K562 (cell line): ENCODE measurements around the gene ARAP1. TPM values are rescaled to one million over a fixed set of nuclear protein-coding genes. Genes with fewer than 3 reads are reported as not detected.
A peak's percentile ranks its signal among the peaks of the same experiment; 100 is the strongest.

Experiments used
- BRD4 ChIP-seq: fragments of 200-600 bp; sonication (generic); IDR thresholded peaks from 2 replicates; pipeline ENCODE4 v1.6.1; 2017; ENCODE audit warnings: inconsistent platforms
- CBFA2T2 ChIP-seq: fragments of 450-650 bp; conservative IDR thresholded peaks from 2 replicates; pipeline ENCODE4 v1.6.1; 2017; ENCODE audit warnings: mild to moderate bottlenecking
- CEBPG ChIP-seq, 3 experiments: fragments of 200-800 bp in 1 of 3; sonication (Bioruptor generic) in 1 of 3; sonication (generic) in 1 of 3; formaldehyde crosslinking in 1 of 3; IDR thresholded peaks in 2 of 3; conservative IDR thresholded peaks in 1 of 3; 2 replicates each; pipeline versions ENCODE4 v1.6.1 to v1.8.0; 2016 to 2022; ENCODE audit warnings: missing compliant biosample characterization in 2 of 3, missing genetic modification characterization in 2 of 3, mild to moderate bottlenecking in 1 of 3, missing genetic modification reagents in 1 of 3
- CREB1 ChIP-seq, 2 experiments: sonication (generic) in 1 of 2; formaldehyde crosslinking in 1 of 2; IDR thresholded peaks; 2 replicates each; pipeline versions ENCODE4 v1.6.1 to v1.8.0; 2012 to 2022; ENCODE audit warnings: inconsistent platforms in 1 of 2, mild to moderate bottlenecking in 1 of 2, missing genetic modification reagents in 1 of 2, moderate library complexity in 1 of 2
- CREM ChIP-seq: IDR thresholded peaks from 2 replicates; pipeline ENCODE4 v1.6.1; 2014; ENCODE audit warnings: antibody characterized with exemption, low read depth
- HDAC1 ChIP-seq, 2 experiments: fragments of 450-650 bp; IDR thresholded peaks; 2 replicates each; pipeline ENCODE4 v1.6.1; 2016 to 2017; ENCODE audit warnings: inconsistent platforms in 1 of 2, mild to moderate bottlenecking in 1 of 2, moderate library complexity in 1 of 2
- JUN ChIP-seq, 2 experiments: sonication (generic) in 1 of 2; formaldehyde crosslinking in 1 of 2; IDR thresholded peaks; 2 replicates each; pipeline versions ENCODE4 v1.6.1 to v1.8.0; 2012 to 2022; ENCODE audit warnings: borderline replicate concordance in 2 of 2, mild to moderate bottlenecking in 2 of 2, improper control_type of control experiment in 1 of 2, low read depth in 1 of 2, low read length in 1 of 2, missing genetic modification reagents in 1 of 2
- MEIS2 ChIP-seq: fragments of 450-650 bp; IDR thresholded peaks from 2 replicates; pipeline ENCODE4 v1.6.1; 2014; ENCODE audit warnings: mild to moderate bottlenecking; ENCODE audit not compliant: partially characterized antibody
- NELFE ChIP-seq: IDR thresholded peaks from 2 replicates; pipeline ENCODE4 v1.6.1; 2011; ENCODE audit warnings: mild to moderate bottlenecking; ENCODE audit not compliant: insufficient read depth, insufficient read length
- NR3C1 ChIP-seq: sonication (generic); formaldehyde crosslinking; IDR thresholded peaks from 2 replicates; pipeline ENCODE4 v1.8.1; 2022; ENCODE audit warnings: missing genetic modification reagents
- NRF1 ChIP-seq, 2 experiments: fragments of 450-650 bp; IDR thresholded peaks in 1 of 2; conservative IDR thresholded peaks in 1 of 2; 2 replicates each; pipeline ENCODE4 v1.6.1; 2014; ENCODE audit warnings: mild to moderate bottlenecking in 2 of 2
- SMARCC2 ChIP-seq: fragments of 450-650 bp; IDR thresholded peaks from 2 replicates; pipeline ENCODE4 v1.6.1; 2017; ENCODE audit warnings: antibody characterized with exemption, moderate library complexity, mild to moderate bottlenecking, low read depth
- SREBF2 ChIP-seq: sonication (generic); formaldehyde crosslinking; IDR thresholded peaks from 2 replicates; pipeline ENCODE4 v1.4.0; 2020; ENCODE audit warnings: mild to moderate bottlenecking, missing genetic modification reagents
- TFAM ChIP-seq: fragments of 250-450 bp; sonication (Bioruptor Pico); conservative IDR thresholded peaks from 2 replicates; pipeline ENCODE4 v1.5.0; 2021; ENCODE audit warnings: mild to moderate bottlenecking, moderate library complexity
- ZFP36 ChIP-seq: fragments of 150-350 bp; IDR thresholded peaks from 2 replicates; pipeline ENCODE4 v1.6.1; 2018; ENCODE audit warnings: low read length, low read depth; ENCODE audit not compliant: partially characterized antibody
- polyA plus RNA-seq, 8 experiments: library from polyadenylated mRNA; depleted of rRNA in 4 of 8; stranded (reverse) in 5 of 8; unstranded in 3 of 8; fragments of >200 nt; fragmentation: Nextera tagmentation in 2 of 8; fragmentation: Illumina TruSeq in 1 of 8; extraction: Ambion mirVana in 2 of 8; extraction: Trizol in 1 of 8; gene quantifications; 2 replicates each; pipeline versions ENCODE4 v1.2.1 to v1.2.3, GENCODE V29; 2011 to 2014; ENCODE audit warnings: inconsistent platforms in 1 of 8, missing spikeins in 1 of 8
- total RNA-seq, 7 experiments: library from RNA; depleted of rRNA in 6 of 7; stranded (reverse); fragments of >200 nt in 6 of 7; fragmentation: Illumina TruSeq in 2 of 7; extraction: Trizol in 2 of 7; gene quantifications; 2 replicates each; pipeline versions ENCODE4 v1.2.1 to v1.2.3, GENCODE V29; 2011 to 2021; ENCODE audit warnings: low replicate concordance in 1 of 7
- TF ChIP-seq, protein P1 (sequence below): fragments of 450-650 bp; IDR thresholded peaks from 2 replicates; pipeline ENCODE4 v1.6.1; 2016
- TF ChIP-seq, protein P2 (sequence below): fragments of 450-650 bp; formaldehyde crosslinking; IDR thresholded peaks from 2 replicates; pipeline ENCODE4 v1.4.0; 2022; ENCODE audit warnings: missing genetic modification characterization
- TF ChIP-seq, protein P3 (sequence below): fragments of 450-650 bp; formaldehyde crosslinking; conservative IDR thresholded peaks from 2 replicates; pipeline ENCODE4 v1.4.0; 2022; ENCODE audit warnings: mild to moderate bottlenecking, missing genetic modification characterization
- TF ChIP-seq, protein P4 (sequence below), 2 experiments: fragments of 450-650 bp in 1 of 2; sonication (generic) in 1 of 2; formaldehyde crosslinking in 1 of 2; IDR thresholded peaks in 1 of 2; conservative IDR thresholded peaks in 1 of 2; 2 replicates each; pipeline versions ENCODE4 v1.6.1 to v1.8.1; 2016 to 2023; ENCODE audit warnings: mild to moderate bottlenecking in 2 of 2, moderate library complexity in 2 of 2, inconsistent platforms in 1 of 2, missing genetic modification reagents in 1 of 2
- TF ChIP-seq, protein P5 (sequence below), 2 experiments: fragments of 450-650 bp; conservative IDR thresholded peaks; 2 replicates each; pipeline ENCODE4 v1.6.1; 2017; ENCODE audit warnings: mild to moderate bottlenecking in 2 of 2, moderate library complexity in 2 of 2

The ARAP1 gene
- total and polyA plus RNA-seq, 9 of the 15 experiments (the other 6 are each of a cell fraction or from before 2014, with no cell fraction given) = 0.23 to 67.0 (median 24.6) TPM

DNA sequence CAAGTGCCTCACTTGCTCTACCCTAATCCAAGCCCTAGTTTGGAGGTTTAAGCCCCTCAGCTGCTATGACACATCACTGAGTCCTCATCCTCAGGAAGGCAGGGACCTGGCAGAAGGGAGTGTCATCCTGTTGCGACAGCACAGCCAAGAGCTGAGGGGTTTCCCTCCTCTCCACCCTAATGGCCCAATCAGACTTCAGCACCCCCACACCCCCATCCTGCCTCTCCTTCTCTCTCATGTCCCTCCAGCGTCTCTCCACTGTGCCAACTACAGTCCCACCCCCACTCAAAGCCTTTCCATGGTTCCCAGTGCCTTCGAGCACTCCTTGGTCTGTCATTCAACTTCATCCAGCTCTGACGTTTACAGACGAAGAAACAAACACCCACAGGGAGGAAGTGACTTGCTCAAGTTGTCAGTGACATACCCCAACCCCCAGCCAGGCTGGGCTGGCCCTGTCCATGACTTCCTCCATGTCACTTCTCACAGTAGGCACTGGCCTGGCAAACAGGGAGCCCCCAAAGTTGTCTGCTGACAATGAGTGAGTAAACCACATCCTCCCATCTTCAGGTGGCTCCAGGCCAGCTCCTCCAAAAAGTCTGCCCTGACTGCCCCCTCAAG lies 15.6 kb downstream of the ARAP1 start (continued):
- TF ChIP-seq, protein P1, sequence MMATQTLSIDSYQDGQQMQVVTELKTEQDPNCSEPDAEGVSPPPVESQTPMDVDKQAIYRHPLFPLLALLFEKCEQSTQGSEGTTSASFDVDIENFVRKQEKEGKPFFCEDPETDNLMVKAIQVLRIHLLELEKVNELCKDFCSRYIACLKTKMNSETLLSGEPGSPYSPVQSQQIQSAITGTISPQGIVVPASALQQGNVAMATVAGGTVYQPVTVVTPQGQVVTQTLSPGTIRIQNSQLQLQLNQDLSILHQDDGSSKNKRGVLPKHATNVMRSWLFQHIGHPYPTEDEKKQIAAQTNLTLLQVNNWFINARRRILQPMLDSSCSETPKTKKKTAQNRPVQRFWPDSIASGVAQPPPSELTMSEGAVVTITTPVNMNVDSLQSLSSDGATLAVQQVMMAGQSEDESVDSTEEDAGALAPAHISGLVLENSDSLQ = peak; percentile 93
- TF ChIP-seq, protein P2, sequence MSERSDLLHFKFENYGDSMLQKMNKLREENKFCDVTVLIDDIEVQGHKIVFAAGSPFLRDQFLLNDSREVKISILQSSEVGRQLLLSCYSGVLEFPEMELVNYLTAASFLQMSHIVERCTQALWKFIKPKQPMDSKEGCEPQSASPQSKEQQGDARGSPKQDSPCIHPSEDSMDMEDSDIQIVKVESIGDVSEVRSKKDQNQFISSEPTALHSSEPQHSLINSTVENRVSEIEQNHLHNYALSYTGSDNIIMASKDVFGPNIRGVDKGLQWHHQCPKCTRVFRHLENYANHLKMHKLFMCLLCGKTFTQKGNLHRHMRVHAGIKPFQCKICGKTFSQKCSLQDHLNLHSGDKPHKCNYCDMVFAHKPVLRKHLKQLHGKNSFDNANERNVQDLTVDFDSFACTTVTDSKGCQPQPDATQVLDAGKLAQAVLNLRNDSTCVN (CRISPR knock-in tag) = 0 out of 2 replicates have a peak, but pooled peaks have one; percentile 52
- TF ChIP-seq CREB1 (IDR thresholded peaks at IDR 0.05) (peak; percentile 65), CREB1 (CRISPR knock-in tag; IDR thresholded peaks at IDR 0.05) (no peak; the same call in 1 of the 2 replicates), CREM (peak; percentile 64), JUN (IDR thresholded peaks at IDR 0.05; ENCODE audit: borderline replicate concordance, low read depth, low read length) (peak; percentile 31; the same call in 1 of the 2 replicates), JUN (CRISPR knock-in tag; IDR thresholded peaks at IDR 0.05; ENCODE audit: borderline replicate concordance) (no peak), SMARCC2 (no peak), ZFP36 (peak; percentile 34), CBFA2T2 (no peak), SREBF2 (CRISPR knock-in tag) (no peak), NELFE (no peak), CEBPG (CRISPR knock-in tag; IDR thresholded peaks at IDR 0.05) (peak; percentile 85), CEBPG (tag; conservative IDR thresholded peaks at IDR 0.05 in 1 of 2, IDR thresholded peaks at IDR 0.05 in 1 of 2) (peak; percentile 28 to 80; a peak in 2 of 4 replicates), TFAM (no peak), NRF1 (conservative IDR thresholded peaks at IDR 0.05 in 1 of 2, IDR thresholded peaks at IDR 0.05 in 1 of 2) (peak in 1 of 2 experiments; percentile 33; a peak in 1 of 4 replicates), HDAC1 (IDR thresholded peaks at IDR 0.05) (0 out of 4 replicates have a peak, but pooled peaks of 1 of the 2 experiments have one; percentile 50), BRD4 (no peak), NR3C1 (CRISPR knock-in tag) (no peak), MEIS2 (peak; percentile 51)
- TF ChIP-seq, protein P3, sequence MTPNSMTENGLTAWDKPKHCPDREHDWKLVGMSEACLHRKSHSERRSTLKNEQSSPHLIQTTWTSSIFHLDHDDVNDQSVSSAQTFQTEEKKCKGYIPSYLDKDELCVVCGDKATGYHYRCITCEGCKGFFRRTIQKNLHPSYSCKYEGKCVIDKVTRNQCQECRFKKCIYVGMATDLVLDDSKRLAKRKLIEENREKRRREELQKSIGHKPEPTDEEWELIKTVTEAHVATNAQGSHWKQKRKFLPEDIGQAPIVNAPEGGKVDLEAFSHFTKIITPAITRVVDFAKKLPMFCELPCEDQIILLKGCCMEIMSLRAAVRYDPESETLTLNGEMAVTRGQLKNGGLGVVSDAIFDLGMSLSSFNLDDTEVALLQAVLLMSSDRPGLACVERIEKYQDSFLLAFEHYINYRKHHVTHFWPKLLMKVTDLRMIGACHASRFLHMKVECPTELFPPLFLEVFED (CRISPR knock-in tag) = 0 out of 2 replicates have a peak, but pooled peaks have one; percentile 39
- TF ChIP-seq, protein P4, sequence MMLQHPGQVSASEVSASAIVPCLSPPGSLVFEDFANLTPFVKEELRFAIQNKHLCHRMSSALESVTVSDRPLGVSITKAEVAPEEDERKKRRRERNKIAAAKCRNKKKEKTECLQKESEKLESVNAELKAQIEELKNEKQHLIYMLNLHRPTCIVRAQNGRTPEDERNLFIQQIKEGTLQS (IDR thresholded peaks at IDR 0.05) = peak; percentile 82
- TF ChIP-seq, protein P4 (CRISPR knock-in tag; conservative IDR thresholded peaks at IDR 0.05) = no peak
- TF ChIP-seq, protein P5, sequence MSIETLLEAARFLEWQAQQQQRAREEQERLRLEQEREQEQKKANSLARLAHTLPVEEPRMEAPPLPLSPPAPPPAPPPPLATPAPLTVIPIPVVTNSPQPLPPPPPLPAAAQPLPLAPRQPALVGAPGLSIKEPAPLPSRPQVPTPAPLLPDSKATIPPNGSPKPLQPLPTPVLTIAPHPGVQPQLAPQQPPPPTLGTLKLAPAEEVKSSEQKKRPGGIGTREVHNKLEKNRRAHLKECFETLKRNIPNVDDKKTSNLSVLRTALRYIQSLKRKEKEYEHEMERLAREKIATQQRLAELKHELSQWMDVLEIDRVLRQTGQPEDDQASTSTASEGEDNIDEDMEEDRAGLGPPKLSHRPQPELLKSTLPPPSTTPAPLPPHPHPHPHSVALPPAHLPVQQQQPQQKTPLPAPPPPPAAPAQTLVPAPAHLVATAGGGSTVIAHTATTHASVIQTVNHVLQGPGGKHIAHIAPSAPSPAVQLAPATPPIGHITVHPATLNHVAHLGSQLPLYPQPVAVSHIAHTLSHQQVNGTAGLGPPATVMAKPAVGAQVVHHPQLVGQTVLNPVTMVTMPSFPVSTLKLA (conservative IDR thresholded peaks at IDR 0.05) = peak in 1 of 2 experiments; percentile 36; a peak in 1 of 4 replicates
